NCI-H748 treated with DMSO at 0.1 percent for 48 hours (cell line): ENCODE measurements around the gene NSRP1.
A peak's percentile ranks its signal among the peaks of the same experiment; 100 is the strongest.
"Not testable (repeated sequence)": the region's sequence is repeated elsewhere in the genome, so short reads cannot be mapped to it uniquely, and the experiment has no call there.

ENCODE experiments used
- DNase-seq: peaks from one replicate; lab custom pipeline; 2025; lab: John Stamatoyannopoulos, UW

The NSRP1 gene, protein sequence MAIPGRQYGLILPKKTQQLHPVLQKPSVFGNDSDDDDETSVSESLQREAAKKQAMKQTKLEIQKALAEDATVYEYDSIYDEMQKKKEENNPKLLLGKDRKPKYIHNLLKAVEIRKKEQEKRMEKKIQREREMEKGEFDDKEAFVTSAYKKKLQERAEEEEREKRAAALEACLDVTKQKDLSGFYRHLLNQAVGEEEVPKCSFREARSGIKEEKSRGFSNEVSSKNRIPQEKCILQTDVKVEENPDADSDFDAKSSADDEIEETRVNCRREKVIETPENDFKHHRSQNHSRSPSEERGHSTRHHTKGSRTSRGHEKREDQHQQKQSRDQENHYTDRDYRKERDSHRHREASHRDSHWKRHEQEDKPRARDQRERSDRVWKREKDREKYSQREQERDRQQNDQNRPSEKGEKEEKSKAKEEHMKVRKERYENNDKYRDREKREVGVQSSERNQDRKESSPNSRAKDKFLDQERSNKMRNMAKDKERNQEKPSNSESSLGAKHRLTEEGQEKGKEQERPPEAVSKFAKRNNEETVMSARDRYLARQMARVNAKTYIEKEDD

DNA sequence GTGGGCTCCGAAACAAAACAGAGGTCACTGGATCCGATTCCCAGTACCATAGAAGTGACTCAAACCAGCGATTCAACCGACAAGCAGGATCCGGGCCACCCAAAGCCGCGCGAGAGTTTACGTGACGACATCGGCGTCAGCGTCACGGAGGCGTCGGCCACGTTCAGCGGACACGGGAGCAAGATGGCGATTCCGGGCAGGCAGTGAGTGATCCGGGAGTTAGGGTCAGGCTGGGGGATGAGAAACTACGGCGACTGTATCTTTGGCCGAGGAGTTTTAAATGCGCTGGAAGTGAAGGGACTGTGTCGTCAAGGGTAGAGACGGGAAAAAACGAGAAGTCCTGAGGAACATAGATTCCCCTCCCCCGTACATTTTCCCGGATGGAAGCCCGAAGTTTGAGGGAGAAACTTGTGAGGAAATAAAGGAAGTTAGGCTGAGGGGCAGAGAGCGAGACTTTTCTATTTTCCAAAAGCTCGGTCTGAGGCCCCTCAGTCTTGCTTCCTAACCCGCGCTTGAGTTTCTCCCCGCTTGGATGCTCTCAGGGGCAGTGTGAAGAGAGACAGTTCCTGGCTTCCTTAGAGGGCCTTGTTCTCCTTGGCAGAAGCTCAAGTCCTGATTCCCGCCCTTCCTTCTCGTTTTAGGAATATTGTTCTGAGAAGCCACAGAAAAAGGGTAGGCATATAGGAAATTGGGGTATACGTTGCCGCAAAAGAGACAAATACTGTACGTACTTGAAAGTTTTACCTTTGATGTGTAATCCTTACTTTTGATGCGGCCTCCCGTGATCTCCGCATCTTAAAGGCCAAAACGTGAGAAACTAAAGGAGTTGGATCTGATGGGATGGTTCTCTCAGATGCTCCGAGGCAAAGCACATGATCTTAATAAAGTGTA lies at the start of gene NSRP1:
Gene NSRP1 (plus strand): TSS at position 156 of the 891 bp plus-strand sequence. CDS start 28 bp downstream, at position 184.
- peak; percentile 91 for DNase-seq

GRCh38 chr17:30068465-30068864 lies 48.2 kb upstream of the NSRP1 start:
- no peak for DNase-seq

DNA sequence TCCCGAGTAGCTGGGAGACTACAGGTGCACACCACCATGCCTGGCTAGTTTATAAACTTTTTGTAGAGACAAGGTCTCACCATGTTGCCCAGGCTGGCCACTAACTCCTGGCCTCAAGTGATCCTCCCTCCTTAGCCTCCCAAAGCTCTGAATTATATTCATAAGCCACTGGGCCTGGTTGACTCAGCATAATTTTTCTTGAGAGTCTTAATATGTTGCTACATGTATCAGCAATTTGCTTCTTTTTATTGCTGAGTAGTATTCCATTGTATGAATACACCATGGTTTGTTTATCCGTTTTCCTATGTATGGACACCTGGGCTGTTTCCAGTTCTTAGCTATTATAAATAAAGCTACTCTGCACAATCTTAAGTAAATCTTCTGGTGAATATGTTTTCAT lies 42.4 kb upstream of the NSRP1 start:
- no peak for DNase-seq

GRCh38 chr17:30074730-30075129 lies 41.9 kb upstream of the NSRP1 start:
- DNase-seq, result no peak

- DNase-seq, result no peak
Observed at GRCh38 chr17:30082773-30083172, 33.8 kb upstream of the NSRP1 start.

- DNase-seq, result no peak
Observed at GRCh38 chr17:30084788-30085187, 31.8 kb upstream of the NSRP1 start.

GRCh38 chr17:30086896-30087295 lies 29.7 kb upstream of the NSRP1 start:
- DNase-seq, result no peak

- DNase-seq, result not testable (repeated sequence)
Observed at GRCh38 chr17:30087431-30087830, 29.2 kb upstream of the NSRP1 start.

GRCh38 chr17:30091121-30091670 lies 25.4 kb upstream of the NSRP1 start:
- no peak for DNase-seq

GRCh38 chr17:30091771-30092170 lies 24.8 kb upstream of the NSRP1 start:
- DNase-seq, result no peak

- DNase-seq, result no peak
Observed at GRCh38 chr17:30092886-30093285, 23.7 kb upstream of the NSRP1 start.

- DNase-seq, result peak; percentile 40
Observed at GRCh38 chr17:30093463-30094147, 23.0 kb upstream of the NSRP1 start.

- DNase-seq, result peak; percentile 41
Observed at GRCh38 chr17:30095507-30096244, 20.9 kb upstream of the NSRP1 start.

GRCh38 chr17:30101686-30102390 lies 14.8 kb upstream of the NSRP1 start:
- no peak for DNase-seq

DNA sequence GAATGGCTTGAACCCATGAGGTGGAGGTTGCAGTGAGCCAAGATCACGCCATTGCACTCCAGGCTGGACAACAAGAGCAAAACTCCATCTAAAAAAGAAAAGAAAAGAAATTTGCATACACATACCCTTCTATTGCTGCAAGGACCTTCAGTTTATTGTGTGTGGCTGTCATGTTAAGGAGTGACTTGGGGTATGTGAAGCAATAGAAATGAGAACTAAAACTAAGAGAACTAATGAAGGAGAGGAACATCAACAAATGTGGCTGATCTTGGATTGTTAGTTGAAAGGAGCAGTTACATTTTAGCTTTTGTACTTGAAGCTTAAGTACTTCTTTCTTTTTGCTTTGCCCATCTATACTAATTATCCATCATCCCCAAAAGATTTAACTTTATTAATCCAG lies 12.7 kb upstream of the NSRP1 start:
- no peak for DNase-seq

DNA sequence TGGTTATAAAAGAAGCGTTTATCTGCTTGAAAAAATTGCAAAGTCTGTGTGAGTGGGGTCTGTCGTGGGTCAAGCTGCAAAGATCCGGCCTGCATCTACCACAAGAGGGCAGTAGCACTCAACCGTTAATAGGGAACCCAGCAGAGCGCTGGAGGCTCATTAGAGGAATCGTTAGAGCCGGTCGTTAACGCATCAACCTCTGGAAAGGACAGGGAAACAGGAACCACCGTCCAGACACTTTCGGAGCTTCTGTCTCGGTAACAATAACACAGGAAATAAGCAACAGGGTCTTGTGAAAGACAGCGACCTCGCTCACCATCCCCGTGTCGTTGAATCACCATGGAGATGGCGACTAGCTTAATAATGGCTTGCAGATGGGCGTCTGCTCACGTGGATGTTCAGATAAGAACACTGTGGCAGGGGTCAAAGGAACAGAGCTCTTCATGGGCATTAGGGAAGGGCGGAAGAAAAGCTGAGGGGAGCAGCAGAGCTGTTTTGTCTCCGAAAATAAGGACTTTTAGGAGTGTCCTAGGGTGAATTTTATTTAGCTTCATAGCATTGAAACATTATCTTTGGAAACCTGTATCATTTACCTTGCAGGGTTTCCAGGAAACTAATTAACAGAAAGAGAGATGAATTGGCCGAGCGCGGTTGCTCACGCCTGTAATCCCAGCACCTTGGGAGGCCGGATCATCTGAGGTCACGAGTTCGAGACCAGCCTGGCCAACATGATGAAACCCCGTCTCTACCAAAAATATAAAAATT lies 11.9 kb upstream of the NSRP1 start:
- peak; percentile 98 for DNase-seq

- no peak for DNase-seq
Observed at GRCh38 chr17:30112794-30113193, 3.8 kb upstream of the NSRP1 start.

DNA sequence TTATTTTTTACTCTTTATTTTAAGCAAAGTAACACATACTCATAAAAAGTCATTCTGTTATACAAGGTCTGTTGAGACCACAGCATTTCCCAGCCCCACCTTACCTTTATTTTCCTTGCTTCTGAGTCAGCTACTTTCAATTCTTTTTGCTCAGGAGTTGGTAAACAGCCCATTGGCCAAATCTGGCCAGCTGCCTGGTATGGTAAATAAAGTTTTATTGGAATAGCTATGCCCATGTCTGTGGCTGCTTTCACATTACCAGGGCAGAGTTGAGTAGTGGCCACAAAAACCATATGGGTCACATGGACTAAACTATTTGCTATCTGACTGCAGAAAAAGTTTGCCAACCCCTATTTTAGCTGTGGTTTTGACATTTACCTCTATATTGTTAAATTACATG lies 3.4 kb upstream of the NSRP1 start:
- peak; percentile 15 for DNase-seq

- DNase-seq, result no peak
Observed at GRCh38 chr17:30116345-30116660, 313 bp upstream of the NSRP1 start.

DNA sequence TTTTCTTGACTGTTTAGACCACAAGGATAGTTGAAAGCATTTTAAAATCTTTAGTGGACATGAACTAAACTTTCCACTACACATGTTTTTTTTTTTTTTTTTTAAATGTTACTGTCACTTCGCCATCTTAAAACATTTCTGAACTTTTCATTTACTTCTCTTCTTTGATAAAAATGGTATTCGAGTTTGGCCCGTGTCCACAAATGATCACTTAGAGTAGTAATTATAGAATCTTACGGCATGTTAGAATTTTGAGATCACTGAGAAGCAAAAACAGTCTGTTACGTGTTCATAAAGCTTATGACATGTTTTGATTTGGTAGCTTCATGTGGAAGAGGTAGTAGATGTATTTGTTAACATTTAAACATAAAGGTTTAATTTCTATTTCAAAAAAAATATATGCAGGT lies 1.1 kb downstream of the NSRP1 start:
- no peak for DNase-seq
